ENCODE measurements around the gene PIK3R6.
"Not testable (repeated sequence)": the region's sequence is repeated elsewhere in the genome, so short reads cannot be mapped to it uniquely, and the experiment has no call there.

The PIK3R6 gene

GRCh38 chr17:8894202-8894671 is 26.8 kb upstream of the PIK3R6 start:
- no peak for DNase-seq

- DNase-seq = no peak
Observed at GRCh38 chr17:8893621-8894201, 26.2 kb upstream of the PIK3R6 start.

- DNase-seq = no peak
Observed at GRCh38 chr17:8893059-8893458, 25.6 kb upstream of the PIK3R6 start.

- DNase-seq = no peak
Observed at GRCh38 chr17:8892338-8892690, 24.8 kb upstream of the PIK3R6 start.

- peak in 1 of 58 donors; percentile 4 for DNase-seq
Observed at GRCh38 chr17:8890671-8891070, 23.2 kb upstream of the PIK3R6 start.

GRCh38 chr17:8889458-8890210 is 22.2 kb upstream of the PIK3R6 start:
- no peak for DNase-seq

- DNase-seq = no peak
Observed at GRCh38 chr17:8888704-8889302, 21.3 kb upstream of the PIK3R6 start.

- no peak for DNase-seq
Observed at GRCh38 chr17:8887834-8888703, 20.6 kb upstream of the PIK3R6 start.

GRCh38 chr17:8887301-8887700 is 19.8 kb upstream of the PIK3R6 start:
- no peak for DNase-seq

GRCh38 chr17:8885967-8886684 is 18.7 kb upstream of the PIK3R6 start:
- DNase-seq = no peak

GRCh38 chr17:8885163-8885966 is 17.9 kb upstream of the PIK3R6 start:
- DNase-seq = not testable (repeated sequence)

GRCh38 chr17:8884336-8884990 is 17.0 kb upstream of the PIK3R6 start:
- DNase-seq = no peak

GRCh38 chr17:8883353-8883752 is 15.9 kb upstream of the PIK3R6 start:
- DNase-seq = no peak

GRCh38 chr17:8881606-8882005 is 14.1 kb upstream of the PIK3R6 start:
- no peak for DNase-seq

- no peak for DNase-seq
Observed at GRCh38 chr17:8880466-8880865, 13.0 kb upstream of the PIK3R6 start.

- DNase-seq = no peak
Observed at GRCh38 chr17:8879410-8879809, 11.9 kb upstream of the PIK3R6 start.

GRCh38 chr17:8877984-8878383 is 10.5 kb upstream of the PIK3R6 start:
- DNase-seq = no peak

- no peak for DNase-seq
Observed at GRCh38 chr17:8875957-8876356, 8.5 kb upstream of the PIK3R6 start.

GRCh38 chr17:8875436-8875835 is 8.0 kb upstream of the PIK3R6 start:
- no peak for DNase-seq
